GM23248 (cell line): Measurements from ENCODE around the gene ANKH.

Experiments
- EZH2 ChIP-seq: fragments of 200-600 bp; sonication (generic); IDR thresholded peaks from 2 replicates; pipeline ENCODE4 v1.6.1; 2018; ENCODE audit warnings: antibody characterized with exemption, mild to moderate bottlenecking; ENCODE audit not compliant: insufficient read depth, poor library complexity, severe bottlenecking
- EZH2phosphoT487 ChIP-seq: fragments of 200-600 bp; sonication (generic); IDR thresholded peaks from 2 replicates; pipeline ENCODE4 v1.6.1; 2018; ENCODE audit warnings: antibody characterized with exemption, moderate library complexity, mild to moderate bottlenecking, low read depth; ENCODE audit not compliant: insufficient read depth

DNA sequence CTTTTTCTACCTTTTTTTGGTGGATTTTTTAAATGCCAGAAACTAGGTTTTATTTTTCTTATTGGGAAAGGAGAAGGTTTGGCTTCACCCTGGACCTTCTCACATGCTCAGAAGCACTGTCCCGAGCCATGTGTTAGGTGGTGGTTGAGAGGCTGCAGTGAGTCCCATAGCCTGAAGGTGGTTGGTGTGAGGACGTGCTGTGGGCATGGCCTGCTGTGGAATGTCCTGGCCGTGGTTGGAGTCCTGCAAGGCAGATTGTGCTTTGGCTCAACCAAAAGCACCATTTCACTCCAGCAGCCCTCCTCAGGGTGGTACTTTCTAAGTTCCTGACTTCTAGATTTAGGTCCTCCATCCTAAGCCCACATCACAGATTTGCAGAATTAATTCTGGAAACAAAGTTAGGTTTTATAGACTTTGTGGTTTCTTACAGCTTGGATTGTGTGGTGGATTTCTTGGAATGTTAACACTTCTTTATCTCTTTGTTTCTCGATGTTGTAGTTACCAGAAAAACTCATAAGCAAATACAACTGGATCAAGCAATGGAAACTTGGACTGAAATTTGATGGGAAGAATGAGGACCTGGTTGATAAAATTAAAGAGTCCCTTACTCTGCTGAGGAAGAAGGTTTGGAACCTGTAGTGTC lies 184.4 kb downstream of the ANKH start:
- TF ChIP-seq EZH2, result no peak
- no peak for TF ChIP-seq EZH2phosphoT487
